Neural crest cell (in vitro differentiated cells): Measurements from ENCODE around the gene PAH. TPM values are rescaled to one million over a fixed set of nuclear protein-coding genes. Genes with fewer than 3 reads are reported as not detected.

Experiments used
- DNase-seq: peaks from one replicate; pipeline ENCODE4 v3.0.0; 2021; ENCODE audit warnings: low read depth, mixed read lengths, low spot score
- H3K27ac Mint-ChIP-seq: one replicate; pipeline ENCODE4 v1.8.0; 2021; ENCODE audit warnings: mild to moderate bottlenecking, mixed read lengths; ENCODE audit not compliant: unreplicated experiment
- H3K27me3 Mint-ChIP-seq: 2 replicates; pipeline ENCODE4 v1.8.0; 2021; ENCODE audit warnings: low read depth, mild to moderate bottlenecking, mixed read lengths
- H3K36me3 Mint-ChIP-seq: 2 replicates; pipeline ENCODE4 v1.8.0; 2021; ENCODE audit warnings: low read depth, mild to moderate bottlenecking, mixed read lengths
- H3K4me1 Mint-ChIP-seq: 2 replicates; pipeline ENCODE4 v1.8.0; 2021; ENCODE audit warnings: mixed read lengths
- H3K4me3 Mint-ChIP-seq: one replicate; pipeline ENCODE4 v1.8.0; 2021; ENCODE audit warnings: mild to moderate bottlenecking, mixed read lengths
- H3K9me3 Mint-ChIP-seq: 2 replicates; pipeline ENCODE4 v1.8.0; 2021; ENCODE audit warnings: mixed read lengths
- CTCF ChIP-seq: fragments of 200-600 bp; sonication (generic); conservative IDR thresholded peaks from 2 replicates; pipeline ENCODE4 v1.5.0; 2021; ENCODE audit warnings: antibody characterized with exemption, mild to moderate bottlenecking
- total RNA-seq: library from RNA; stranded (reverse); gene quantifications from 2 replicates; pipeline ENCODE4 v1.2.1, GENCODE V29; 2021

Gene PAH
- total RNA-seq, 1 donor from 2014 or later, result not detected

GRCh38 chr12:102933168-102933567, 16.1 kb upstream of the PAH start:
- DNase-seq, result no peak
- TF ChIP-seq CTCF, result no peak

DNA sequence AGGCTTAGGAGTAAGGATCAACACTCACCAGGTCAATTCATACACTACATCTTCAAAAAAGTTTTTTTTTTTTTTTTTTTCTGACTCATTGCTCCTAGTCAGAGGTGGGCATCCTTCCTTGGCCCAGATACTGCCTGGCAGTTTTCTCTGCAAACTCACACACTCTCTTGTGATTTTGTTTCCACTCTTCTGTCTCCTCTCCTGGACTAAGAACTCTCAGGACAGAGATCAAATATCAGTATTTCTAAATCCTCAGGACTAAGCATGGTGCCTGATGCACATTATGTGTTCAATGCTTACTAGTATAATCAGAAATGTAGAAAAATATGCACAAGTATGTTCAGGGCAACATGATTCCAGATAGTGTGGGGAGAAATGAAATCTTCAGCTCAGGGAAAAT, 10.2 kb upstream of the PAH start:
- H3K27me3 Mint-ChIP-seq, result peaks cover 55% of the 10 kb centered on the region
- no peaks in the 10 kb centered on the region for H3K4me1 Mint-ChIP-seq
- no peak for DNase-seq
- H3K36me3 Mint-ChIP-seq, result no peaks in the 10 kb centered on the region
- H3K4me3 Mint-ChIP-seq, result no peak overlapping the region
- H3K9me3 Mint-ChIP-seq, result no peaks in the 10 kb centered on the region
- H3K27ac Mint-ChIP-seq, result no peak overlapping the region
- no peak for TF ChIP-seq CTCF

More at GRCh38 chr12:102933168-102933567, 16.1 kb upstream of the PAH start:
- Mint-ChIP-seq H3K36me3 (no peaks in the 10 kb centered on the region), H3K27ac (no peak overlapping the region), H3K9me3 (peaks cover 3% of the 10 kb centered on the region), H3K4me3 (no peak overlapping the region), H3K27me3 (peaks cover 56% of the 10 kb centered on the region), H3K4me1 (no peaks in the 10 kb centered on the region)

DNA sequence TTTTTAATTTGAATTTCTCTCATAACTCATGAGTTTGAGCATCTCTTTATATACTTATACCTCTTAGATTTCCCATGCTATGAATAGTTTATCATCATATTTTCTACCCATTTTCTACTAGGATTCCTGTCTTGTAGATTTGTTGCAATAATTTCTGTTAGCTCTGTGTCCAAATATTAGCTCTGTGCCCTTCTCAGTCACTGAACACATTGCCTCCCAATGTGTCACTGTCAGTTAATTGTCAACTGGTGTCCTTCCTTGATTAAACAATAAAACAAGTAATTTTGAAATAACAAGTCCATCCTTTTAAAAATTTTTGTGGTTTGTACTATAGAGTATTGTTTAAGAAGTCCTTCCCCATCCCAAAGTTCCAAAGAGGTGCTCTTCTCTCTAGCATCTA, 4.2 kb upstream of the PAH start:
- no peak overlapping the region for H3K4me3 Mint-ChIP-seq
- peaks cover 68% of the 10 kb centered on the region for H3K27me3 Mint-ChIP-seq
- TF ChIP-seq CTCF, result no peak
- no peak for DNase-seq
- peaks cover 7% of the 10 kb centered on the region for H3K4me1 Mint-ChIP-seq
- no peaks in the 10 kb centered on the region for H3K36me3 Mint-ChIP-seq
- H3K27ac Mint-ChIP-seq, result no peak overlapping the region
- H3K9me3 Mint-ChIP-seq, result no peaks in the 10 kb centered on the region

DNA sequence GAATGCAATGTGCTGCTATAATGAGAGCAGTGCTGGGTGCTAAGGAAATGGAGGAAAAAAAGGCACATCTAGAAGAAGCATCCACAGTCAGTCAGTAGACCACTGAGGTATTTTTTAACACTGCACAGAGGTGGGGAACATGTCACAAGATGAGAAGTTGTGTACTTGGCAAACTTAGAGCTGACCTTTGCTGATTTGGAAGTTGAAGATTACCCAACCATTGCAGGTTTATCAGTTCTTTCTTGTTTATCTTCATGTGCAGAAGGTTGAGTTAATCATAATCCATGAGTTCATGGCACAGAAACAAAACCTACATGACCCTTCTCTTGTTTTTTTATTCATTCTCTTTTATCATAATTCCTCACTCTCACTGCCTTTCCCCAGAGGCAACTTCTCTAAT, 3.2 kb upstream of the PAH start:
- Mint-ChIP-seq H3K27ac (no peak overlapping the region), H3K27me3 (peaks cover 68% of the 10 kb centered on the region), H3K4me3 (no peak overlapping the region), H3K36me3 (no peaks in the 10 kb centered on the region), H3K4me1 (peaks cover 7% of the 10 kb centered on the region), H3K9me3 (no peaks in the 10 kb centered on the region)
- DNase-seq, result no peak
- TF ChIP-seq CTCF, result no peak

DNA sequence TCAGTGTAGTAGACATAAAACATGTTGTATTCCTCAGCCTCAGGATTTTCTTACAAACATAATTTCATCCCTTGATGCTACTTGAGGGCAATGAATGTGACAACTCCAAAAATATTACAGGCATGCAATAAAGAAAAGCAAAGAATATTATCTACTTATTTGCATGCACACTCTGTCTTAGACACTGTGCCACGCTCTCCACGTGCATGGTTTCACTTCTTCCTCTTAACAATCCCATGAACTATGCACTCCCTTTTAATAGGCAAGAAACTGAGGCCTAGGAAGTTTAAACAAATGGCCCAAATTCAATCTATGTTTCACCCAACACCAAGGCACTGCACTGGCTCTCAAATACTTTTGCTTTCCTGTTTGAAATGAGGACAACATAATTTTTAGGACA, 1.8 kb upstream of the PAH start:
- Mint-ChIP-seq H3K4me1 (peaks cover 7% of the 10 kb centered on the region), H3K4me3 (no peak overlapping the region), H3K9me3 (no peaks in the 10 kb centered on the region), H3K27me3 (peaks cover 65% of the 10 kb centered on the region), H3K27ac (no peak overlapping the region), H3K36me3 (no peaks in the 10 kb centered on the region)
- DNase-seq, result no peak
- TF ChIP-seq CTCF, result no peak
